ENCODE results near the gene AP3B1. TPM values are rescaled to one million over a fixed set of nuclear protein-coding genes. Genes with fewer than 3 reads are reported as not detected.

Gene AP3B1
- total RNA-seq, 1 donor from 2014 or later, result 49.6 TPM

DNA sequence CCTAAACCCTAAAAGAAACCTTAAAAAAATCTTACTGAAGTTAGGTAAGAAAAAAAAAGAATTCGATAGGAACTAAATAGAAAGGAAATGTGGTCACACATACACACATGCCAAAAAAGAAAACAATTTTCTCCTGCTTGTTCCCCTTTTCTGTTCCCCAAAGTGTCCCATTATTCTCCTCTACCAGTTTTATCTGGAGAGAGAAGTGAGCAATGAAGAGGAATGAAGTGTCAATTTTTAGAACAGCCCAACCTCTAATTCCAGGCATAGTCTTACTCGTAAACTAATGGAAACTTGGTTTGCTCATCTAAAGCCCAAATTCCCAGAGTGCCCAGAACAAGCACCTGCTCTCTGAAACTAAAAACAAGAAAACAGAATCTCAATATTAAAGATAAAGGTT is 26.1 kb downstream of the AP3B1 start:
- TF ChIP-seq POLR2A (IDR thresholded peaks at IDR 0.05) (no peak), POLR2AphosphoS5 (IDR thresholded peaks at IDR 0.05; ENCODE audit: insufficient read depth in 1 of 2, low read depth in 1 of 2) (no peak)
- TF ChIP-seq, protein P1, sequence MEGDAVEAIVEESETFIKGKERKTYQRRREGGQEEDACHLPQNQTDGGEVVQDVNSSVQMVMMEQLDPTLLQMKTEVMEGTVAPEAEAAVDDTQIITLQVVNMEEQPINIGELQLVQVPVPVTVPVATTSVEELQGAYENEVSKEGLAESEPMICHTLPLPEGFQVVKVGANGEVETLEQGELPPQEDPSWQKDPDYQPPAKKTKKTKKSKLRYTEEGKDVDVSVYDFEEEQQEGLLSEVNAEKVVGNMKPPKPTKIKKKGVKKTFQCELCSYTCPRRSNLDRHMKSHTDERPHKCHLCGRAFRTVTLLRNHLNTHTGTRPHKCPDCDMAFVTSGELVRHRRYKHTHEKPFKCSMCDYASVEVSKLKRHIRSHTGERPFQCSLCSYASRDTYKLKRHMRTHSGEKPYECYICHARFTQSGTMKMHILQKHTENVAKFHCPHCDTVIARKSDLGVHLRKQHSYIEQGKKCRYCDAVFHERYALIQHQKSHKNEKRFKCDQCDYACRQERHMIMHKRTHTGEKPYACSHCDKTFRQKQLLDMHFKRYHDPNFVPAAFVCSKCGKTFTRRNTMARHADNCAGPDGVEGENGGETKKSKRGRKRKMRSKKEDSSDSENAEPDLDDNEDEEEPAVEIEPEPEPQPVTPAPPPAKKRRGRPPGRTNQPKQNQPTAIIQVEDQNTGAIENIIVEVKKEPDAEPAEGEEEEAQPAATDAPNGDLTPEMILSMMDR (IDR thresholded peaks at IDR 0.05), result no peak
- no peaks in the 10 kb centered on the region for H3K9me3 ChIP-seq
- H3K4me3 ChIP-seq, result no peak overlapping the region
- H3K36me3 ChIP-seq, result no peaks in the 10 kb centered on the region
- intact Hi-C loops (cut with DNase I), result no loop called here
- H3K4me1 ChIP-seq, result peaks cover 5% of the 10 kb centered on the region
- no peak for DNase-seq (ENCODE audit: extremely low spot score in 2 of 2)
- H3K27ac ChIP-seq, result no peak overlapping the region
- H3K27me3 ChIP-seq, result no peaks in the 10 kb centered on the region

DNA sequence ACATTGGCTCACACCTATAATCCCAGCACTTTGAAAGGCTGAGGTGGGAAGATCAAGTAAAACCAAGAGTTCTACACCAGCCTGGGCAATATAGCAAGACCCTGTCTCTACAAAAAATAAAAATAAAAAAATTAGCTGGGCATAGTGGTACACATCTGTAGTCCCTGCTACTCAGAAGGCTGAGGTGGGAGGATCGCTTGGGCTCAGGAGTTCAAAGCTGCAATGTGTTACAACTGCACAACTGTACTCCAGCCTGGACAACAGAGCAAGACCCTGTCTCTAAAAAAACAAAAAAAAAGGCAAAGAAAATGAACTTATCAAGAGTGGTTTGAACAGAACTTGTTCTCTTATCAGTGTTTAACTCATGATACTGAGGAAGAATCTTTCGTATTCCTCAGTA is 29.3 kb downstream of the AP3B1 start:
- intact Hi-C loops (cut with DNase I), result no loop called here
- no peak for TF ChIP-seq POLR2AphosphoS5 (IDR thresholded peaks at IDR 0.05; ENCODE audit: insufficient read depth in 1 of 2, low read depth in 1 of 2)
- TF ChIP-seq, protein P1 (IDR thresholded peaks at IDR 0.05), result no peak
- Histone ChIP-seq H3K4me1 (no peaks in the 10 kb centered on the region), H3K36me3 (no peaks in the 10 kb centered on the region), H3K4me3 (no peak overlapping the region), H3K9me3 (no peaks in the 10 kb centered on the region), H3K27me3 (no peaks in the 10 kb centered on the region), H3K27ac (no peak overlapping the region)
- DNase-seq (ENCODE audit: extremely low spot score in 2 of 2), result no peak

DNA sequence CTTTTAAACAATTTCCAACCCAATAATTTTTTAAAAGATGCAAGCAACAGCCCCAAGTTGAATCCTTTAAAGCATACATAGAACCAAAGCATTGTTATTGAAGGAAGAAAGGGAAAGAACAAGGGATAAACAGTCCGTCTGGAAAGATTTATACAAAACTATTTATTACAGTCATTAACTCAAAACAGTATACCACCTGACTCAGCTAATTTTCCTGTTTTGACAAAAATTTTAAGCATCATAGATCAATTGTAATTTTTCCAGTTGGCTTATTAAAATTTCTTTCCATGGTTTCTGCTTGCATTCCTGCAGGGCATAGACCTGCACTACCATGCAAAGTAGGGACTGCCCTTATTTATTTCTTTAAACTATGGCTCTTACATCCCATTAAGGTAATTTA is 29.9 kb downstream of the AP3B1 start:
- H3K9me3 ChIP-seq, result no peaks in the 10 kb centered on the region
- H3K27ac ChIP-seq, result no peak overlapping the region
- no peak overlapping the region for H3K4me3 ChIP-seq
- no peak for DNase-seq (ENCODE audit: extremely low spot score in 2 of 2)
- peaks cover 0 to under 1% of the 10 kb centered on the region in 2 donors for H3K36me3 ChIP-seq
- intact Hi-C loops (cut with DNase I), result no loop called here
- H3K4me1 ChIP-seq, result no peaks in the 10 kb centered on the region
- TF ChIP-seq POLR2A (IDR thresholded peaks at IDR 0.05) (no peak), POLR2AphosphoS5 (IDR thresholded peaks at IDR 0.05; ENCODE audit: insufficient read depth in 1 of 2, low read depth in 1 of 2) (no peak)
- TF ChIP-seq, protein P1 (IDR thresholded peaks at IDR 0.05), result no peak
- no peaks in the 10 kb centered on the region for H3K27me3 ChIP-seq

DNA sequence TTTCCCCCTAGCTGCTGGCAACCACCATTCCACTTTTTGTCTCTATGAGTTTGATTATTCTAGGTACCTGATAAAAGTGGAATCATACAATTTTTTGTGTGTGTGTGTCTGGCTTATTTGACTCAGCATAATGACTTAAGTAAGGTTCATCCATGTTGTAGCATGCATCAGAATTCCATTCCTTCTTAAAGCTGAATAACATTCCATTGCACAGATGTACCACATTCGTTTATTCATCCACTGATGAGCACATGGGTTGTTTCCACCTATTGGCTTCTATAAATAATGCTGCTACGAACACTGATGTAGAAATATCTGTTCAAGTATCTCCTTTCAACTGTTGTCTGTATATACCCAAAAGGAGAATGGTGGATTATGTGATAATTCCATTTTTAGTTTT is 33.7 kb downstream of the AP3B1 start:
- Histone ChIP-seq H3K27me3 (no peaks in the 10 kb centered on the region), H3K4me1 (no peaks in the 10 kb centered on the region), H3K36me3 (peaks cover 0 to 4% of the 10 kb centered on the region in 2 donors), H3K9me3 (no peaks in the 10 kb centered on the region), H3K27ac (no peak overlapping the region), H3K4me3 (no peak overlapping the region)
- no peak for DNase-seq (ENCODE audit: extremely low spot score in 2 of 2)
- no peak for TF ChIP-seq POLR2A (IDR thresholded peaks at IDR 0.05)
- TF ChIP-seq, protein P1 (IDR thresholded peaks at IDR 0.05), result no peak
- no peak for TF ChIP-seq POLR2AphosphoS5 (IDR thresholded peaks at IDR 0.05; ENCODE audit: insufficient read depth in 1 of 2, low read depth in 1 of 2)
- intact Hi-C loops (cut with DNase I), result no loop called here

DNA sequence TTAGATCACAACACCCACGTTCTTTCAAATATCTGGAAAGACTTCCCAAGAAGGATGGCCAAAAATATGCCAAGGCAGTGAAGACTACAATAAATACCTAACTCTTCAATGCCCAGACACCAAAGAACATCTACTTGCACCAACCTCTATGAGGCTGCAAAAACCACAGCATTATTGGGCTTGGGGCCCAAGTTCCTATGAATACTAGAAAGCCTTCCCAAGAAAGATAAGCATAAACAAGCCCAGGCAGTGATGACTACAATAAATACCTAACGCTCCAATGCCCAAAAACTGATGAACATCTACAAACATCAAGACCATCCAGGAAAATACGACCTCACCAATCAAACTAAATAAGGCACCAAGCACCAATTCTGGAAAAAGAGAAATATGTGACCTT is 41.3 kb downstream of the AP3B1 start:
- no peak overlapping the region for H3K27ac ChIP-seq
- no peak for DNase-seq (ENCODE audit: extremely low spot score in 2 of 2)
- no peak for TF ChIP-seq POLR2A (IDR thresholded peaks at IDR 0.05)
- TF ChIP-seq POLR2AphosphoS5 (IDR thresholded peaks at IDR 0.05; ENCODE audit: insufficient read depth in 1 of 2, low read depth in 1 of 2), result no peak
- TF ChIP-seq, protein P1 (IDR thresholded peaks at IDR 0.05), result no peak
- no peaks in the 10 kb centered on the region for H3K9me3 ChIP-seq
- H3K36me3 ChIP-seq, result no peaks in the 10 kb centered on the region
- H3K4me1 ChIP-seq, result no peaks in the 10 kb centered on the region
- H3K4me3 ChIP-seq, result no peak overlapping the region
- intact Hi-C loops (cut with DNase I), result no loop called here
- H3K27me3 ChIP-seq, result no peaks in the 10 kb centered on the region
